Neural cell (in vitro differentiated cells): Measurements from ENCODE around the gene GZMA. TPM values are rescaled to one million over a fixed set of nuclear protein-coding genes. Genes with fewer than 3 reads are reported as not detected.

Source experiments
- H2AFZ ChIP-seq: fragments of 200-600, 300-800 bp; sonication (generic), shearing (Covaris generic); 2 replicates; pipeline ENCODE4 v1.6.0; 2014; ENCODE audit warnings: low read depth, mild to moderate bottlenecking, antibody characterized with exemption, low read length, moderate library complexity
- H3F3A ChIP-seq: fragments of 200-600 bp; shearing (Covaris generic); 2 replicates; pipeline ENCODE4 v1.6.1; 2016; ENCODE audit warnings: mild to moderate bottlenecking, moderate library complexity, mixed read lengths, antibody characterized with exemption, low read length; ENCODE audit not compliant: insufficient read depth, poor library complexity, severe bottlenecking
- H3K27ac ChIP-seq: fragments of 200-600, 300-800 bp; sonication (generic), shearing (Covaris generic); 2 replicates; pipeline ENCODE4 v1.5.1; 2014; ENCODE audit warnings: mild to moderate bottlenecking, low read length, moderate library complexity
- H3K27me3 ChIP-seq: fragments of 300-800, 200-600 bp; sonication (generic), shearing (Covaris generic); 2 replicates; pipeline ENCODE4 v1.6.0; 2014; ENCODE audit warnings: mild to moderate bottlenecking, low read depth, low read length, moderate library complexity; ENCODE audit not compliant: insufficient read depth
- H3K36me3 ChIP-seq: fragments of 300-800, 200-600 bp; sonication (generic), shearing (Covaris generic); 2 replicates; pipeline ENCODE4 v1.5.1; 2014; ENCODE audit warnings: mild to moderate bottlenecking, antibody characterized with exemption, low read length, moderate library complexity; ENCODE audit not compliant: insufficient read depth
- H3K4me2 ChIP-seq: fragments of 300-800, 200-600 bp; sonication (generic), shearing (Covaris generic); 2 replicates; pipeline ENCODE4 v1.6.0; 2014; ENCODE audit warnings: mild to moderate bottlenecking, low read length
- H3K4me3 ChIP-seq: fragments of 300-800, 200-600 bp; sonication (generic), shearing (Covaris generic); 2 replicates; pipeline ENCODE4 v1.5.1; 2014; ENCODE audit warnings: mild to moderate bottlenecking, low read length, moderate library complexity
- H3K79me2 ChIP-seq: fragments of 200-600 bp; shearing (Covaris generic); replicated peaks from 2 replicates; pipeline ENCODE4 v1.6.0; 2014; ENCODE audit warnings: mild to moderate bottlenecking, low read length, moderate library complexity; ENCODE audit not compliant: insufficient read depth
- H3K9ac ChIP-seq: fragments of 300-800, 200-600 bp; sonication (generic), shearing (Covaris generic); 2 replicates; pipeline ENCODE4 v1.6.1; 2016; ENCODE audit warnings: mild to moderate bottlenecking, low read length, mixed read lengths
- H3K9me2 ChIP-seq: fragments of 200-600 bp; shearing (Covaris generic); 2 replicates; pipeline ENCODE4 v1.6.1; 2016; ENCODE audit warnings: mild to moderate bottlenecking, low read length, mixed read lengths; ENCODE audit not compliant: insufficient read depth
- H3K9me3 ChIP-seq: fragments of 200-600, 300-800 bp; sonication (generic), shearing (Covaris generic); 2 replicates; pipeline ENCODE4 v1.6.1; 2016; ENCODE audit warnings: mild to moderate bottlenecking, mixed run types, low read length, moderate library complexity, mixed read lengths
- H4K20me1 ChIP-seq: fragments of 200-600 bp; shearing (Covaris generic); 2 replicates; pipeline ENCODE4 v1.6.1; 2016; ENCODE audit warnings: mild to moderate bottlenecking, mixed run types; ENCODE audit not compliant: insufficient read depth
- EP300 ChIP-seq: fragments of 450-650 bp; conservative IDR thresholded peaks from 2 replicates; pipeline ENCODE4 v1.6.1; 2014; ENCODE audit warnings: antibody characterized with exemption, mild to moderate bottlenecking, moderate library complexity; ENCODE audit not compliant: poor library complexity, severe bottlenecking
- EZH2 ChIP-seq: fragments of 200-600, 300-800 bp; shearing (Covaris generic), sonication (generic); IDR thresholded peaks from 2 replicates; pipeline ENCODE4 v1.6.1; 2014; ENCODE audit warnings: antibody characterized with exemption, low read length, borderline replicate concordance, mild to moderate bottlenecking; ENCODE audit not compliant: insufficient read depth, poor library complexity, severe bottlenecking
- MXI1 ChIP-seq: fragments of 450-650 bp; conservative IDR thresholded peaks from 2 replicates; pipeline ENCODE4 v1.6.1; 2014; ENCODE audit warnings: antibody characterized with exemption, mild to moderate bottlenecking; ENCODE audit not compliant: poor library complexity, severe bottlenecking
- POLR2AphosphoS5 ChIP-seq: IDR thresholded peaks from 2 replicates; pipeline ENCODE4 v1.6.1; 2012
- RAD21 ChIP-seq: fragments of 450-650 bp; conservative IDR thresholded peaks from 2 replicates; pipeline ENCODE4 v1.6.1; 2014; ENCODE audit warnings: antibody characterized with exemption, mild to moderate bottlenecking, moderate library complexity
- SMC3 ChIP-seq: fragments of 450-650 bp; conservative IDR thresholded peaks from 2 replicates; pipeline ENCODE4 v1.6.1; 2014; ENCODE audit warnings: antibody characterized with exemption, mild to moderate bottlenecking, moderate library complexity; ENCODE audit not compliant: poor library complexity
- TAF1 ChIP-seq: IDR thresholded peaks from 2 replicates; pipeline ENCODE4 v1.6.1; 2012; ENCODE audit warnings: low read depth
- polyA plus RNA-seq: library from polyadenylated mRNA; depleted of rRNA; stranded (reverse); fragments of >200 nt; gene quantifications from 2 replicates; pipeline ENCODE4 v1.2.3, GENCODE V29; 2014
- TF ChIP-seq, protein P1 (sequence below): IDR thresholded peaks from 2 replicates; pipeline ENCODE4 v1.6.1; 2012; ENCODE audit warnings: borderline replicate concordance
- TF ChIP-seq, protein P2 (sequence below): fragments of 450-650 bp; IDR thresholded peaks from 2 replicates; pipeline ENCODE4 v1.5.1; 2014; ENCODE audit warnings: antibody characterized with exemption, mild to moderate bottlenecking, moderate library complexity; ENCODE audit not compliant: poor library complexity, severe bottlenecking

The GZMA gene
- polyA plus RNA-seq, 1 donor from 2014 or later: not detected

DNA sequence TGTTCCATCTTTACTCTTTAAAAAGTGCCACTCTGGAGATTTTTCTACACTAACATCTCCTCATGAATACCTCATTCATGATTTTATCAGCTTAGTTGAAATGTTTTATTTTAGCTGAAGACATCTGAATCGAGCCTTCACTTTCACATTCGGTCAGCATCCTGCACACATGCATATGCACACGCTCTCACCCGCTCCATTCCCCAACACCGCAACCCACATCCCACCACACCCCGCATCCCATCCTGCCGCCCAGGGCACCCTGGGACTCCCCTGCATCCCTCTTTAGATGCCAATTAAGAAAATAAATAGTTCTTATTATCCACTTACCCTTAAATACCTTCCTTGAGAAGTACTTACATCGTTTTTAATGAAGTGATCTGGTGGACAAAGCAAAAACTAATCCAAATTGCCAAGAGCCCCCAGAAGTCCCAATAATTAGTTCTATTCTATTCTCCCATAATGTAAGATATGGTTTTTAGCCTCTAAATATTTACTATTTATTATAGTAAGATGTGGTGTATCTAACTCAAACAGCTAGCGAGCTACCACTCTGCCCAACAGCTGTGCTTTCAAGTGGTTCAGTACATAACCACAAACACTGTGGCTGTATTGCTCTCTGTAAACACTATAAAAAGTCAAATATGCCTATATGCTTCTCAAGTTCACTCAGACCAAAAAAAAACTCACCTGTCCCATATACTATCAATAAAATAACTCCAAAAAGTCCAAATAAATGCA lies 40.2 kb upstream of the GZMA start:
- no peak overlapping the region for H2AFZ ChIP-seq
- no peak overlapping the region for H3K4me3 ChIP-seq
- no peaks in the 10 kb centered on the region for H3K36me3 ChIP-seq
- no peaks in the 10 kb centered on the region for H3K9me3 ChIP-seq
- no peaks in the 10 kb centered on the region for H3K79me2 ChIP-seq
- no peak overlapping the region for H3K27ac ChIP-seq
- H3K9ac ChIP-seq: no peak overlapping the region
- H3K27me3 ChIP-seq: no peaks in the 10 kb centered on the region
- H3K9me2 ChIP-seq: no peaks in the 10 kb centered on the region
- H3K4me2 ChIP-seq: no peak overlapping the region
- no peaks in the 10 kb centered on the region for H3F3A ChIP-seq
- no peaks in the 10 kb centered on the region for H4K20me1 ChIP-seq
- TF ChIP-seq SMC3: no peak
- no peak for TF ChIP-seq TAF1
- TF ChIP-seq RAD21: no peak
- TF ChIP-seq, protein P1, sequence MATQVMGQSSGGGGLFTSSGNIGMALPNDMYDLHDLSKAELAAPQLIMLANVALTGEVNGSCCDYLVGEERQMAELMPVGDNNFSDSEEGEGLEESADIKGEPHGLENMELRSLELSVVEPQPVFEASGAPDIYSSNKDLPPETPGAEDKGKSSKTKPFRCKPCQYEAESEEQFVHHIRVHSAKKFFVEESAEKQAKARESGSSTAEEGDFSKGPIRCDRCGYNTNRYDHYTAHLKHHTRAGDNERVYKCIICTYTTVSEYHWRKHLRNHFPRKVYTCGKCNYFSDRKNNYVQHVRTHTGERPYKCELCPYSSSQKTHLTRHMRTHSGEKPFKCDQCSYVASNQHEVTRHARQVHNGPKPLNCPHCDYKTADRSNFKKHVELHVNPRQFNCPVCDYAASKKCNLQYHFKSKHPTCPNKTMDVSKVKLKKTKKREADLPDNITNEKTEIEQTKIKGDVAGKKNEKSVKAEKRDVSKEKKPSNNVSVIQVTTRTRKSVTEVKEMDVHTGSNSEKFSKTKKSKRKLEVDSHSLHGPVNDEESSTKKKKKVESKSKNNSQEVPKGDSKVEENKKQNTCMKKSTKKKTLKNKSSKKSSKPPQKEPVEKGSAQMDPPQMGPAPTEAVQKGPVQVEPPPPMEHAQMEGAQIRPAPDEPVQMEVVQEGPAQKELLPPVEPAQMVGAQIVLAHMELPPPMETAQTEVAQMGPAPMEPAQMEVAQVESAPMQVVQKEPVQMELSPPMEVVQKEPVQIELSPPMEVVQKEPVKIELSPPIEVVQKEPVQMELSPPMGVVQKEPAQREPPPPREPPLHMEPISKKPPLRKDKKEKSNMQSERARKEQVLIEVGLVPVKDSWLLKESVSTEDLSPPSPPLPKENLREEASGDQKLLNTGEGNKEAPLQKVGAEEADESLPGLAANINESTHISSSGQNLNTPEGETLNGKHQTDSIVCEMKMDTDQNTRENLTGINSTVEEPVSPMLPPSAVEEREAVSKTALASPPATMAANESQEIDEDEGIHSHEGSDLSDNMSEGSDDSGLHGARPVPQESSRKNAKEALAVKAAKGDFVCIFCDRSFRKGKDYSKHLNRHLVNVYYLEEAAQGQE: no peak
- no peak for TF ChIP-seq MXI1
- no peak for TF ChIP-seq EZH2
- TF ChIP-seq, protein P2, sequence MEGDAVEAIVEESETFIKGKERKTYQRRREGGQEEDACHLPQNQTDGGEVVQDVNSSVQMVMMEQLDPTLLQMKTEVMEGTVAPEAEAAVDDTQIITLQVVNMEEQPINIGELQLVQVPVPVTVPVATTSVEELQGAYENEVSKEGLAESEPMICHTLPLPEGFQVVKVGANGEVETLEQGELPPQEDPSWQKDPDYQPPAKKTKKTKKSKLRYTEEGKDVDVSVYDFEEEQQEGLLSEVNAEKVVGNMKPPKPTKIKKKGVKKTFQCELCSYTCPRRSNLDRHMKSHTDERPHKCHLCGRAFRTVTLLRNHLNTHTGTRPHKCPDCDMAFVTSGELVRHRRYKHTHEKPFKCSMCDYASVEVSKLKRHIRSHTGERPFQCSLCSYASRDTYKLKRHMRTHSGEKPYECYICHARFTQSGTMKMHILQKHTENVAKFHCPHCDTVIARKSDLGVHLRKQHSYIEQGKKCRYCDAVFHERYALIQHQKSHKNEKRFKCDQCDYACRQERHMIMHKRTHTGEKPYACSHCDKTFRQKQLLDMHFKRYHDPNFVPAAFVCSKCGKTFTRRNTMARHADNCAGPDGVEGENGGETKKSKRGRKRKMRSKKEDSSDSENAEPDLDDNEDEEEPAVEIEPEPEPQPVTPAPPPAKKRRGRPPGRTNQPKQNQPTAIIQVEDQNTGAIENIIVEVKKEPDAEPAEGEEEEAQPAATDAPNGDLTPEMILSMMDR: no peak
- TF ChIP-seq POLR2AphosphoS5: no peak
- no peak for TF ChIP-seq EP300

DNA sequence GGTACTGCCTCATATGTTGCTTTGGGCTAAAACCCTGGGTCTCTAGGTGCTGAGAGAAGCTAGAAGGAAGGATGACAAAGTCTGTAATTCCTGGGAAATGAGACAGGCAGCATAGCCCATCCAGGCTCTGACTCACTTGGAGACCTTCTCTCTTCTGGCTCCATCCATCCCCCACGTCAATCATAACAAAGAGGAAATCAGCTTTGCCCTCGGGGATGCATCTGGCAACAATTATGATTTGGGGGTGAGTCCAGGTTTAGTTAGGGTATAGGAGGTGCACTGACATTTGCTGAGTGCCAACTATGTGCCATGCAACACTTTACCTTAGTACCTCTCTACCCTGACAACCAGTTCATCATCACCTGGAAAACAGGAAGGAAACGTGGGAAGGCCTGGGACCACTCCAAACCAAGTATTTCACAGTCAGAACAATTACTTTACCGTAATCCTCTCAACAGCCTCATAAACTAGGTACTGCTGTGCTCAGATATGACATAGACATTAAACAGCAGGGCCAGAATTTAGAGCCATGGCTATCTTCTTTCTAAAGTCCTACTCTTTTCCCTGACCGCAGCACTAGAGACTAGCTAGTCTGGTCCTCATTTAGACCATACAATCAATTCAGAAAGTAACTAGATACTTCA lies 39.1 kb upstream of the GZMA start:
- no peak overlapping the region for H3K9ac ChIP-seq

More for the DNA sequence above, 39.1 kb upstream of the GZMA start:
- H4K20me1 ChIP-seq: no peaks in the 10 kb centered on the region
- no peak overlapping the region for H3K27ac ChIP-seq
- H3K79me2 ChIP-seq: no peaks in the 10 kb centered on the region
- H3K9me2 ChIP-seq: no peaks in the 10 kb centered on the region
- H3K4me3 ChIP-seq: no peak overlapping the region
- no peaks in the 10 kb centered on the region for H3F3A ChIP-seq
- no peaks in the 10 kb centered on the region for H3K36me3 ChIP-seq
- no peaks in the 10 kb centered on the region for H3K9me3 ChIP-seq
- H2AFZ ChIP-seq: no peak overlapping the region
- H3K4me2 ChIP-seq: no peak overlapping the region
- TF ChIP-seq EZH2 (no peak), MXI1 (no peak), POLR2AphosphoS5 (no peak), EP300 (no peak), TAF1 (no peak), RAD21 (no peak), SMC3 (no peak)
- TF ChIP-seq, protein P2: no peak
- TF ChIP-seq, protein P1: no peak
- no peaks in the 10 kb centered on the region for H3K27me3 ChIP-seq
